ENCODE results near the gene ZNG1B. TPM values are rescaled to one million over a fixed set of nuclear protein-coding genes. Genes with fewer than 3 reads are reported as not detected.
"Not testable (repeated sequence)": the region's sequence is repeated elsewhere in the genome, so short reads cannot be mapped to it uniquely, and the experiment has no call there.

ZNG1B gene
- total RNA-seq, 8 experiments from 2014 or later = 32.2 to 48.5 (median 39.0) TPM

DNA sequence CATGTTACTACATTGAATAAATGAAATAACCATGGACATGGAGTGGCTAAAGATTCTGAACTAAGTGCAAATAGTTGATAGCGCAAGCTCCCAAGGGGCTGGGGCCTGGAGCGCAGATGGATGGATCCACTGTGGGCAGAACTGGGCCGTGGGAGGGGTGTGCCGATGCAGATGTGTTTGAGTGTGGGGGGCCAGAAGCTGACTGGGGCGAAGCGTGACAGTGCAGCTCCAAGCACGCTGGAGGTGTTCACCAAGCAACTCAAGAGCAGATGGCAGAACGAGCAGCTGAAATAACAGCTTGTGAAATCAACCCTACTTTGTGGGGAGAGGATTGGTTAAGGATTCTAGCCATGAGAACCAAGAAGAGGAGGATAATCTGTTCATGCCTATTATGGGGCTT is 78.0 kb downstream of the ZNG1B start:
- in situ Hi-C loops (cut with MboI; ENCODE audit: low pct_unique_long_range_greater_than_20kb in 2 of 9, low sequenced_read_pairs in 9 of 9, unreplicated experiment in 9 of 9); H3K4me3 ChIP-seq; H3K4me1 ChIP-seq (replicated peaks in 1 of 2); H3K27ac ChIP-seq; ATAC-seq (replicated peaks in 6 of 8): not testable (repeated sequence)
- 0 to 60% methylated on average over 1 of the region's 8 CpGs; no CpG with 5 or more reads in 8 of the 10 experiments for WGBS, 10 experiments

DNA sequence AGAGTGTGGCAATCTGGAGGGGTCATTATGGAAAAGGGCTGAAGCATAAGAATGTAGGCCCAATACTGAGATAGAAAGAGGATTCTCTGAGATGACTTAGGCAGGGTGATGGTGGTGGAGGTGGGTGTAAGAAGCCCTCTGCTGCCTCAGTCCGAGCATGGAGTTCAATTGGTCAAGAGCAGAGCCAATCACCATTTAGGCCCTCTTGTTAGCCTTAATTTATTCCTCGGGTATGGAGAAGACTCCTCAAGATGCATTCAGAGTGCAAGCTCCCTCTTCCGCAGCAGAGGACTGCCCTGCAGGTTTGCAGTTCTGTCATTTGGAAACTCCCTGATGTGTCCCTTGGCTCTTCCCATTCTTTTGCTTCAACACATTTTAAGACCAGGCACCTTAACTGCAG is 78.5 kb downstream of the ZNG1B start:
- H3K4me1 ChIP-seq (replicated peaks in 1 of 2); ATAC-seq (replicated peaks in 6 of 8); in situ Hi-C loops (cut with MboI; ENCODE audit: low pct_unique_long_range_greater_than_20kb in 2 of 9, low sequenced_read_pairs in 9 of 9, unreplicated experiment in 9 of 9); H3K27ac ChIP-seq; H3K4me3 ChIP-seq: not testable (repeated sequence)
- no CpG with 5 or more reads among the region's 3 CpGs for WGBS, 10 experiments

DNA sequence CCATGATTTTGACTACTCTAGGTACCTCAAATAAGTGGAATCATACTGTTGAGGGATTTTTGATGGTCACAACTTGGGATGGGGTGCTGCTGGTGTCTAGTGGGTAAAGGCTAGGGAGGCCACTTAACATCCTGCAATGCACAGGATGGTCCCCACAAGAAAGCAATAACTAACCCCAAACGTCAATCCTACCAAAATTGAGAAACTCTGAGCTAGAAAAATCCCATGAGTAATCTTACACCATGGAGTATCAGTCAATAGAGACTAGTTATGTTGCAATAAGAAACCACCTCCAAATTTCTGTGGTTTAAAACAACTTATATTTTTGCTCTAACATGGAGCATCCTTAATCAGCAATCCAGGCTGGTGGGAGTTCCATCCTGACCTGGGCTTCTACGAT is 79.5 kb downstream of the ZNG1B start:
- H3K27ac ChIP-seq; in situ Hi-C loops (cut with MboI; ENCODE audit: low pct_unique_long_range_greater_than_20kb in 2 of 9, low sequenced_read_pairs in 9 of 9, unreplicated experiment in 9 of 9); H3K4me1 ChIP-seq (replicated peaks in 1 of 2); ATAC-seq (replicated peaks in 6 of 8); H3K4me3 ChIP-seq: not testable (repeated sequence)
- WGBS, 10 experiments = no CpG with 5 or more reads among the region's 2 CpGs

DNA sequence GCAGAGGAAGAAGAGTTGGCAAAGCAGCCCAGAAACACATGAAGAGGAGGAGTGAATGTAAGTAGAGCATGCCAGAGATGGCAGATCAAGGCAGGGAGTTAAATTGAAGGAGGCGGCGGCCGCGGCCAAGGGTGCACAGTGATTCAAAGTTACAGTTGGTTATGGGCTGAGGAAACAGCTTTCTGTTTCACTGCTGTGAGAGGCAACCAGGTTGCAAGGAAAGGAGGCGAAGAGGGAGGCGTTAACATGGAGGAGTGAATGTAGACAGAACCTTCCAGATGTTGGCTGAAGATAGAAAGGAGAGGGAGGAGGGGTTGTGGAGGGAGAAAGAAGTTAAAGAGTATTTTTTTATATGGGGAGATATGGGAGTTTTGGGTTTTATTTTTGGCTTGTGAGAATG is 83.3 kb downstream of the ZNG1B start:
- H3K27ac ChIP-seq; in situ Hi-C loops (cut with MboI; ENCODE audit: low pct_unique_long_range_greater_than_20kb in 2 of 9, low sequenced_read_pairs in 9 of 9, unreplicated experiment in 9 of 9); H3K4me3 ChIP-seq; H3K4me1 ChIP-seq (replicated peaks in 1 of 2): not testable (repeated sequence)
- ATAC-seq (replicated peaks in 6 of 8) = peak in 1 of 8 experiments; percentile 60
- WGBS, 10 experiments = 92% methylated on average over 5 of the region's 6 CpGs; no CpG with 5 or more reads in 9 of the 10 experiments

DNA sequence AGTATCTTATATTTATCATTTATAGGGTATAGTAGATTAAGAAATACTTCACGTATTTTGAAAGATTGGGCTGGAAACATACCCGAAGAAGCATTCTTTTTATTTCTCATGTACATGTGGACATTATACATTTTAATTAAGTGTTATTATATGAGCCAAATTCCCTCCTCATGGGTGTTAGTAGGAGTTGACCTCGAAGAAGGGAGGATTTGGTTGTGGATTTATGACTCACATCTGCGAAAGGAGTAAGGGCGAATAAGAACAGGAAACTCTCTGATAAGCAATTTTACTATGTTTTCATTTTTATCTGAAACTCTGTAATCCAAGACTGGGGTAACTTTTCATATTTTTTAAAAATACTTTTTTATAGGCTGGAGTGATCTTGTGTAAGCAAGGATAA is 84.0 kb downstream of the ZNG1B start:
- not testable (repeated sequence) for H3K4me3 ChIP-seq

DNA sequence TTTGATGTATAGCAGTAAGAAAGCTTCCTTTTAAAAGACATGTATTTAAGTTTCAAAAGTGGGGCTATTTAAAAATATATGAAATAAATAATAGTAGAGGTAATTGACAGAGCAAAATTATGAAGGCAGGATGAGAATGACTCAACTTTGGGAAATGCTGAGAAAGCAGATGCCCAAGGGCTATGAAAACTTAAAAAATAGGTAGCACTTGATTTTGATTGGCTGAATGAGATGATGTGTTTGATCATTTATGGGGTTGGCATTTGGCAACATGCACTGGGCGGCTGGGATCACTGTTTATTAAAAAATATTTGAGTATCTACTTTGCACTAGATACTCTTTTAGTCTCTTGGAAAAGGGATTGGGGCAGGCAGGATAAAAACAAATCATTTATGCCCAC is 87.5 kb downstream of the ZNG1B start:
- H3K4me3 ChIP-seq; ATAC-seq (replicated peaks in 6 of 8); H3K4me1 ChIP-seq (replicated peaks in 1 of 2); H3K27ac ChIP-seq; in situ Hi-C loops (cut with MboI; ENCODE audit: low pct_unique_long_range_greater_than_20kb in 2 of 9, low sequenced_read_pairs in 9 of 9, unreplicated experiment in 9 of 9): not testable (repeated sequence)
- 0 to 20% methylated on average over 1 of the region's 1 CpG; no CpG with 5 or more reads in 8 of the 10 experiments for WGBS, 10 experiments

More for the DNA sequence above, 84.0 kb downstream of the ZNG1B start:
- in situ Hi-C loops (cut with MboI; ENCODE audit: low pct_unique_long_range_greater_than_20kb in 2 of 9, low sequenced_read_pairs in 9 of 9, unreplicated experiment in 9 of 9); H3K27ac ChIP-seq; H3K4me1 ChIP-seq (replicated peaks in 1 of 2): not testable (repeated sequence)
- peak in 1 of 8 experiments; percentile 75 for ATAC-seq (replicated peaks in 6 of 8)
- no CpG with 5 or more reads among the region's 5 CpGs for WGBS, 10 experiments

DNA sequence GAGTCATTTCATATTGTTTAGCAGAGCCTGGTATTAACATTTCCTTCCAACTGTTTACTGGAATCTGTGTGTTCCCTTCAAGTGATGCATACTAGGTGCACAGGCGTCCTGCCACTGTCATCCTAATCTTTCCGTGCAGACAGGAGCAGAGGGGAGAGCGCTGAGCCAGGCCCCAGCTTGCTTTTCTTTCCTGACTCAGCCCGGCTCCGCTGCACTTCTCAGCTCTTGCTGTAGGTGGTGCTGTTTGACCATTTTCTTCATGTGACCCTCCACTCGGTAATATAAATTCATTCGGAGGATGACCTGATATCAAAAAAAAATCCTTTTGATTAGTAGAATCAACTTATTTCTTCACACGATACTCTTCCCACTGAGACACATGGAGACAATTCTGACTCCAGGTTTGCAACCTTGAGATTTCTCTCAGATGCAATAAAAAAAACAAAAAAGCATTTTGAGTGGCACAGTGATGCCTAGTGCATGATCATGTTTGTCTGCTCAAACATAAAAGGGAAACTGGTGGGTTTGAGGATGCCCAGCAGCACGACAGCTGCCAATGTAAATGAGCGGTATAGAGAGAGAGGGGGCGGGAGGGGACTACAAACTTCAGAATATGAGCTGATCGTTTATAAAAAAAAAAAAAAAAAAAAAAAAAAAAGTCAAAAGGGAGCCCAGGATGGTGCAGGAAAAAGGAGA is 90.0 kb downstream of the ZNG1B start:
- H3K27ac ChIP-seq; H3K4me1 ChIP-seq (replicated peaks in 1 of 2); in situ Hi-C loops (cut with MboI; ENCODE audit: low pct_unique_long_range_greater_than_20kb in 2 of 9, low sequenced_read_pairs in 9 of 9, unreplicated experiment in 9 of 9): not testable (repeated sequence)
- H3K4me3 ChIP-seq = peak overlapping the region in 1 of 5 donors; percentile 19
- 17% methylated on average over 3 of the region's 12 CpGs; no CpG with 5 or more reads in 9 of the 10 experiments for WGBS, 10 experiments
- peak; percentile 86 to 96 (median 92) for ATAC-seq (replicated peaks in 6 of 8)

DNA sequence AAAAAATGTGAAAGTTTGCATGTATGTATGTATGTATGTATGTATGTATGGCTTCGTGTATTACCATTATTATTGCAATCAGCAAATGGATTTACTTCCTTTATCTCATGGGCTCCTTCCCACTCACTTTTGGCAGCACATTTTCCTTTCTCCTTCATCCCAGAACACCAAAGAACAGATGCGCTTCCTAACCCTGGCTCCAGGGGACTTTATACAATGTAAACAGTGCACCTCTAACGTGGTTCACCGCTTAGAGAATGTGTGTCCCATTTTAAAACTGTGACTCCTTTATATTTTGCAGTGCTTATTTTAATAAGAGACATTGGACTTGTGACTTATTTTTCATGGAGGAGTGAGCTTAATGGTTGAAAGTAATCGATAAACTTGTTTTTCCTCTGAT is 90.6 kb downstream of the ZNG1B start:
- in situ Hi-C loops (cut with MboI; ENCODE audit: low pct_unique_long_range_greater_than_20kb in 2 of 9, low sequenced_read_pairs in 9 of 9, unreplicated experiment in 9 of 9); H3K4me1 ChIP-seq (replicated peaks in 1 of 2); H3K4me3 ChIP-seq; H3K27ac ChIP-seq: not testable (repeated sequence)
- no CpG with 5 or more reads among the region's 5 CpGs for WGBS, 10 experiments
- peak in 1 of 8 experiments; percentile 34 for ATAC-seq (replicated peaks in 6 of 8)

DNA sequence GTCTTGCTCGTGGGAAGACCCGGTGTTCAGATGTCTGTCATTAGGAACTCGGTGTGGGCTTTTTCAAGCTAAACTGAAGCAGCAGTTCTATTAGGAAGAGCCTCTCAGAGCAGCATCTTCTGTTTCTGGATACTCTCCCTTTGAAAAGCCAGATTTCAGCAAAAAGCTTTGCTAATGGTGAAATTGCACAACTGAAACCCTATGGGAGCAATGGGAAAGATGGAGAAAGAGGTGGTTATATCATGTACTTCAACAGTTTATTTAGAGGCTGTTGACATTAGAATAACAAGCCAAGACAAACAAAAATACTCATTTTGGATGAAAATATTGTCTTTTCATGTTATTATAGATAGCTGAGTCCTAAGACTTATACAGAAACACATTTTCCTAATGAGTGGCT is 91.4 kb downstream of the ZNG1B start:
- ATAC-seq (replicated peaks in 6 of 8); in situ Hi-C loops (cut with MboI; ENCODE audit: low pct_unique_long_range_greater_than_20kb in 2 of 9, low sequenced_read_pairs in 9 of 9, unreplicated experiment in 9 of 9): not testable (repeated sequence)

DNA sequence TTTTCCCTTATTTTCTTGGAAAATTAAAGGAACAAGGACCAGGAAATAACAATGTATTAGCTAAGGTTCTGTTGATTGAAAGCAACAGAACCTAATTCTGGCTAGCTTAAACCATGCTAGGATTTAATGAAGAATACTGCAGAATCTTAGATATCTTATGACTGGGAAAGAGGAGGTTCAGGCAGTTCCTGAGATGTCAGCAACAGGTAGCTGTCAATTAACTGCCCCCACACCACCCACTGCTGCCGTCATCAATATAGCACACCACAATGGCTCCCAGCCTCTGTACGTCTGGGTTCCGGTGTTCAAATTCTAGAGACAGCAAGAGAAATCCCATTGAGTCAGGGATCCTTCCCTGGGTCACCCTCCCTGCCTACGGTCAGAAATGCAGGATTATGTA is 95.5 kb downstream of the ZNG1B start:
- WGBS, 10 experiments = no CpG with 5 or more reads among the region's 4 CpGs
- H3K4me1 ChIP-seq (replicated peaks in 1 of 2); H3K27ac ChIP-seq; ATAC-seq (replicated peaks in 6 of 8); in situ Hi-C loops (cut with MboI; ENCODE audit: low pct_unique_long_range_greater_than_20kb in 2 of 9, low sequenced_read_pairs in 9 of 9, unreplicated experiment in 9 of 9); H3K4me3 ChIP-seq: not testable (repeated sequence)

More for the DNA sequence above, 91.4 kb downstream of the ZNG1B start:
- WGBS, 10 experiments = no CpG with 5 or more reads among the region's 3 CpGs
- H3K4me1 ChIP-seq (replicated peaks in 1 of 2); H3K4me3 ChIP-seq; H3K27ac ChIP-seq: not testable (repeated sequence)

DNA sequence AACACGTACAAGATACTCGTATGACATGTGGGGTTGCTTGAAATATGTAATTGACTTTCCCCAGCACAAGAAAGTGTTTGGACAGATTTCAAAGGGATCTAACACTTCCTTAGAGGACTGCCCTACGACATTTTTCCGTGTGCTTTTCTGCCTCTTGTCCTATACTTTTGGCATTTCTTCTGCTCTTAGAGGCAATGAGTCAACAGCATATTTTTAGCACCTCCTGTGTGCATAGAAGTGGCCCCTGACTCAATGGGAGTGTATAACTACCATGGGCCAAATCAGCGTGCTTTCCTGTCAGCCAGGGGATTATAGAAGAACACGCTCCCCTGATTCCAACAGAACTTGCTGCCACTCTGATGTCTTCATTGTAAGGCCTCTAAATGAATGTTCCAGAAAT is 99.1 kb downstream of the ZNG1B start:
- ATAC-seq (replicated peaks in 6 of 8); H3K4me3 ChIP-seq; in situ Hi-C loops (cut with MboI; ENCODE audit: low pct_unique_long_range_greater_than_20kb in 2 of 9, low sequenced_read_pairs in 9 of 9, unreplicated experiment in 9 of 9); H3K27ac ChIP-seq; H3K4me1 ChIP-seq (replicated peaks in 1 of 2): not testable (repeated sequence)
- 8% methylated on average over 2 of the region's 6 CpGs; no CpG with 5 or more reads in 9 of the 10 experiments for WGBS, 10 experiments

DNA sequence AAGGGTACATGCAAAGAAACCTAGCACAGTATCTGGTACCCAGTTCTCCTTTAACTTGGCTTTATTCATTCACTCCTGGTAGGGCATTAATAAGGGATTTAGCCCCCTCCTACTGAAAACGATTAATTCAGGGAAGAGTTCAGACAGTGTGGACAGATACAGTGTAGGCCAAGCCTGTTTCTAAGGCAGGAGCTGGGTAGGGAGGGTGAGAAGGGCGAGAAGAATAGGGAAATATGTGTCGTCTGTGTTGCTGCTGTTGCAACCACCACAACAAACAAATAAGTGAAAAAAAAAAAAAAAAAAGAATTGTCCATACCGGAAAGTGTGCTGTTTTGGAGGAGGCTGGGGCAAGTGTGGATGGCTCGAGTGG is 103.3 kb downstream of the ZNG1B start:
- H3K4me1 ChIP-seq (replicated peaks in 1 of 2); H3K27ac ChIP-seq; in situ Hi-C loops (cut with MboI; ENCODE audit: low pct_unique_long_range_greater_than_20kb in 2 of 9, low sequenced_read_pairs in 9 of 9, unreplicated experiment in 9 of 9); H3K4me3 ChIP-seq: not testable (repeated sequence)
- no CpG with 5 or more reads among the region's 5 CpGs for WGBS, 10 experiments
- peak in 5 of 8 experiments; percentile 5 to 66 (median 21) for ATAC-seq (replicated peaks in 6 of 8)

DNA sequence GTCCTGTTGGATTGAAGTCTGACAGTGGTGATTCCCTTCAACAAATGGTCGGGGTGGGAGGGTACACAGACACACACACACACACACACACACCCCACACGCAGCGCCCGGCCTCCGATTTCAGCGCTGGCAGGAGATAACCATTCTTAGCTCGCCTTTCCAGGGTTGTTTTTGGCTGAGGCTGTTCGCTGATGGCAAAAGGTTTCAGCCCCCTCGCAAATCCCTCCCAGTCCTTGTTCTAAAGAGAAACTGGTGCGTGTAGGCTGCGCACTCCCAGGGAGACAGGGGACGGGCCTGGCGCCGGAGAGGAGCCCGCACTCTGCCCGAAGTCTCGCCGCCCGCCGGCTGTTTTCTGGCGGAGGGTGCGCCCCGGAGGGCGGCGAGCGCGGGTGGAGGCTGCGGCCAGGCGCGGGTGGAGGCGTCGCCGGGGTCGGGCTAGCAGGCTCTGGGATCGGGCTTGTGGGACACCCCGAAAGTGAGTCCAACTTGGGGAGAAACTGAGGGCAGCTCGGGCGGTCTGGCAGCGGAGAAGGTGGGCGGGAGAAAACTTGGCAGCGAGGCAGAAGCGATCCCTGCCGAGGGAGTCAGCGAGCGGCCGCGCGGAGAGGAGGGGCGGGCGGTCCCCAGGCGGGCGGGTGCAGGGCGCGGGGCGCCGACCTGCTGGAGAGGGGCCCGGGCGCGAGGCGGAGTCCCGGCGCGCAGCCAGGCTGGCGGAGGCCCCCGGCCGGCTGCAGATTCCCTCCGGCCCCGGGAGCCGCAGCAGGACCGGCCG is 103.9 kb downstream of the ZNG1B start:
- in situ Hi-C loops (cut with MboI; ENCODE audit: low pct_unique_long_range_greater_than_20kb in 2 of 9, low sequenced_read_pairs in 9 of 9, unreplicated experiment in 9 of 9); H3K27ac ChIP-seq; H3K4me1 ChIP-seq (replicated peaks in 1 of 2): not testable (repeated sequence)
- 0% methylated on average over 1 to 3 of the region's 71 CpGs; no CpG with 5 or more reads in 8 of the 10 experiments for WGBS, 10 experiments
- ATAC-seq (replicated peaks in 6 of 8) = peak; percentile 69 to 85 (median 77)
- H3K4me3 ChIP-seq = peak overlapping the region; percentile 24 to 39 (median 31)

Data from motor neuron (in vitro differentiated cells).